NCI-H1417 (cell line): ENCODE measurements around the gene KPTN.

Source experiments
- DNase-seq, 3 experiments: peaks; one replicate each; lab custom pipeline; 2025; lab: John Stamatoyannopoulos, UW

Gene KPTN

DNA sequence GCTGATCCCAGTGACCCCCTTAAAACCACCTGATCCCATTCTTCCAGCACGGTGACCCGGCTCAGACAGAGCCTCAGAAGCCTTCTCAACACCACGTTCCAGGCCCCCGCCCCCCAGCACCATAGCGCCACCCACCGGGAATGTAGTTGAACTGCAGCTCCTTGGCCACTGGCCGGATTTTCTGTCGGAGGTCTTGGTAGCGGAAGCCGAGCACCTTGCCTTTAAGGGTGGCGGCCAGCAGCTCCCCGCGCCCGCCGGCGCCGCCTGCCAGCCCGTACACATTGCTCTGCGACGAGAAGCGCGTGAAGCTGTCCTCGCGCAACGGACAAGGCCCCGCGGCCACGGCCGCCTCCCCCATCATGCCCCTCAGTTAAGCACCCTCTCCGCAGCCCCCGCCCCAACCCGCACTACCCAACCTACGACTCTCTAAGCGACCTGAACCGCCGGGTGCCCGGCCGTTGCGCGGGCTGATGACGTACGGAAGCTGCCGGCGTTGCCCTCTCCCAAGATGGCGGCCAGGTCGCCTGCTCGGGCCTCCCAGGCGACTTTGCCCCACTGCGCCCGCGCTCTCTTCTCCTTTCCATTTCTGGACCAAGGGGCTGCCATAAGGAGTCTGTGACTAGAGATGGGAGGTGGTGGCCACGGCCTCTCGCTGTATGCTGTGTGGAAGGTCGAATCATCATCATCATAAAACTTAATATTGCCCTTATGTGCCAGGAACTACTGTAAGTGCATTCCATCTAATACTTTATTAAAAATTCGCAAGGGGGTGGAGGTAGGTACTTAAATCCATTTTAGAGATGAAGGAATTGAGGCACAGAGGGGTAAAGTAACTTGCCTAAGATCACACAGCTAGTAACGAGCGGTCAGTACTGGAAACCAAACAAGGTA lies at the start of gene KPTN:
TSS of gene KPTN (minus strand) at position 420 of the 891 bp plus-strand sequence. CDS start at position 361, 59 bp downstream.
- DNase-seq: peak; percentile 92 to 94 (median 94)

DNA sequence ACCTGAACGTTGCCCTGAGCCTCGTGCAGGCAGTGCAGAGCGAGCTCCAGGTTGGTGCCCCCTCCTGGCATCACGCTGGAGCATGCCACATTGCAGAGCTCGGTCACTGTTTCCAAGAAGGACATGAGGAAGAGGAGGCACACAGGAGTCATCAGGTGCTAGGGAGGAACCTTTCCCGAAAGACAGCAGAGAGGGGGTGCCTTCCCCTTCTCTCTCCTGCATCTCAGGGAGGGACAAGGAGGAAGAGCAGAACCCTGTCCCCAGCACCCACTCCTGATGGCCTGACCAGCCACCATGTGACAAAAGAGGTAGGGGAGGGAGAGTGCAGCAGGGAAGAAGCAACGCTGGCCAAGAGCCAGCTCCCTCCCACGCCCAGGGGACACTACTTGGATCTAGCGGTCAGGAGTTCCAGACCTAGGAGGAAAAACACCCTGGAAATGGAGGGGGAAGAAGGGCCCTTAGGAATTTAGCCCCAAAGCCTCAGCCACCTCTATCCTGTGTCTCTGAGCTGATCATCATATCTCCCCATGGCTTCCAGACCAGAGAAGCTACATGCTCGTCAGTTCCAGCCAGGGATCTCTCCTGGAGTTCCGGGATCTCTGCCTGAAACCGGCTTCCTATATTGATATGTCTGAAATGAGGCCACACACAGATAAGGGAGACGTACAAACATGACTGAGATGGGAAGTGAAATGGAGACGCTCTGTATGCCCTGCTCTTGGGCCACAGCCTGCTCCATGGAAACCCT lies 47.8 kb upstream of the KPTN start:
- DNase-seq: no peak

DNA sequence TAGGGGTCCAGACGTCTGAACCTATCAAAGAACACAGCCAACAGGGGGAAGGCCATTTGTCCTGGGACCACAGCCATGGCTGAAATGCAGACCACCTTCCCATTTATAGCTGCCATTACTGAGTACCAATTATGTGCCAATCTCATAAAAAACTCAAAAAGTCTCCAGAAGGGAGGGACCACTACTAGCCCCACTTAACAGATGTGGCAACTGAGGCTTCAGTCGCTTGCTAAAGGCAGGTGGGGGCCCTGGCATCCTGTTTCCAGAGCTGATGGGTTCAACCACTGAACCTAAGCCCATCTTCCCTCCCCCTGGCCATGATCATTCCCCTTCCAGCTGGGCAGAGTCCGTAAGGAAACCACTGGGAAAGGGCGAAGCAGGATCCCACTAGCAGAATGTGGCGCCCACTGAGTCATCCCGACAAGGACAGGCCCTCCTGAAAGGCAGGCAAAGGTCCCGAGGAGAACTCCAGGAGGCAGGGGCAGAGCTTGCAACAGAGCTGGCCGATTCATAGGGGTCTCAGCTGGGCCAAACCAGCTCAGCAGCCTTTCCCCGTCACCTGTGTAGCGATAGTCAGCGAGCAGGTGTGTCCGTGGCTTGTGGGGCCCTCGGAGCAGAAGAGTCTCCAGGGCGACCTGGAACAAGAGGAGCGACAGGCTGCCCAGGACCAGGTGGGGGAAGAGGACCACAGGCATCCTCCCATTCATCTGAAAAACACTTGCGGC lies 45.2 kb upstream of the KPTN start:
- DNase-seq: no peak

DNA sequence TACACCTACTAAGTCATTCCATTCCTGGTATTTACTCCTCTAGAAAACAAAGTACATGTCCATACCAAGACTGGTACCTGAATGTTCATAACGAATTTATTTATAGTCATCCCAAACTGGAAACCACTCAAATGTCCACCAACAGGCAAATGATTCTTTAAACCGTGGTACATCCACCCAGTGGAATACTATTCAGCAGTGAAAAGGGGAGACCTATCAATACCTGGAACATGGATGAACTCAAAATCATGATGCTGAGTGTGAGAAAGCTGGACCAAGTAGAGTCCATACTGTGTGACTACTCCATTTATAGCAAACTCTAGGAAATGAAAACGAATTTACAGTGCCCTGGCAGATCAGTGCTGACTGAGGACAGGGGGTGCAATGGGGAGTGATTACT lies 42.8 kb upstream of the KPTN start:
- DNase-seq: no peak

DNA sequence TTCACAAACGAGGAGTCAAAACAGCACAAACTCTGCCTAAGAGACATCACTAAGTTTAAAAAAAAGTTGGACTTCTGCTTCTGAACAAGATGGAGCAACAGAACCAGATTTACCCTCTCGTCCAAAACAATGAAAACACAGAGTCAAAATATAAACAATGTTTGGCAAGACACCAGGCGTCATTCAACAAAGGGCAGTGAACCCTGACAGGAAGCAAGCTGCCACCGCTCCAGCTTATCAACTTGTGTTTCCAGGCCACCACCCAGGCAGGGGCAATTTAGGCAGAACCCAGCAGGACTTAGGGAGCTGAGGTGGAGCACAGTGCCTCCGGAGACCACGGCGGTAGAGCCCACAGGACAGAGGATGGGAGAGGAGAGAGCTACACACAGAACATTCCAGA lies 39.5 kb upstream of the KPTN start:
- peak in 1 of 3 experiments; percentile 5 for DNase-seq

DNA sequence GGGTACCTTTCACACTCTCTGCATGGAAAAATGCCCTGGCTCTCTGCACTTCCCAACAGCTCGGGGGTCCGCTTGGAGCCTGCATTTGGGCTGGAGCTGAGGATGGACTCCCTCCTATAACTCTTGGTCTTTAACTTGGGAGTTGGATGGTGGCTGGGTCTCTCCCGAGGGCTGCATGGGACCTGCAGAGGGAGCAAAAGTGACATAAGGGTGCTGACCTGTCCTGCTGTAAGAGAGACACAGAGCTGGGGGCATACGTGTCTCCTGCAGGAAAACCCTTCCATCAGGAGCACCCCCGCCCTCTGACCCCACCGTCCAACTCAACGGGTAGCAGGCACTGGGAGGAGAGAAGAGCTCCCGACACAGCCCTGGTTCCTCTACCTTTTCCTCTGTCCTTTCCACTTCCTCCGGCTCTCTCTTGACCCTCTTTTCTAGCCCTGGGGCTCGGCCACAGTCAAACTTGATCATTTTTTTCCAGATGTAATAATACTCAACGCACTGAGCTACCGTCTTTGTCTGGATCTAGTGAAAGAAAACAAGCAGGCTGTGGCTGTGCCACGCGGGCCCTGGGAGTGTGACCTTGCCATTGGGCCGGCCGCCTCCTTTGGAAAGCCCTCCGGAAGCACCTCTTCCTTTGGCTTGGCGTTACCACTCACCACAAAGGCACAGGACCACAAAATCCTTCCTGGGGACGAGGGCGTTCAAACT lies 37.6 kb upstream of the KPTN start:
- DNase-seq: no peak

DNA sequence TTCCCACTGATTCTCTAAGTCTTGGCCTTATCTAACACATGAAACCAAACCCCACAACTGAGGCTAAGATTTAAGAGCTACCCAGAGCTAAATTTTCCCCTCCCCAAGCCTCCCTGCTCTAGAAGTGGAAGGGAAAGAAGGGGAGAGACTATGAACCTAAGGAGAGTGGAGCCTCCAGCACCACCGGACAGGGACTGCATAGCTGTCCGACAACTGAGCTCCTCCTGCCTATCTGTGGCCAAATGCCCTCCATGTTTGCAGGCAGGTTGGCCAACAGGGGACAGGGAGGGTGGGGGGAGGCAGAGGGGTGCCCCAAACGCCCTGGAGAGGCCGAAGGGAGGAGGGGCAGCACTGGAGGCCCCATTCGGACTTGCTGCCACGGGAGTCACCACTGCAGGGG lies 36.8 kb upstream of the KPTN start:
- DNase-seq: no peak

DNA sequence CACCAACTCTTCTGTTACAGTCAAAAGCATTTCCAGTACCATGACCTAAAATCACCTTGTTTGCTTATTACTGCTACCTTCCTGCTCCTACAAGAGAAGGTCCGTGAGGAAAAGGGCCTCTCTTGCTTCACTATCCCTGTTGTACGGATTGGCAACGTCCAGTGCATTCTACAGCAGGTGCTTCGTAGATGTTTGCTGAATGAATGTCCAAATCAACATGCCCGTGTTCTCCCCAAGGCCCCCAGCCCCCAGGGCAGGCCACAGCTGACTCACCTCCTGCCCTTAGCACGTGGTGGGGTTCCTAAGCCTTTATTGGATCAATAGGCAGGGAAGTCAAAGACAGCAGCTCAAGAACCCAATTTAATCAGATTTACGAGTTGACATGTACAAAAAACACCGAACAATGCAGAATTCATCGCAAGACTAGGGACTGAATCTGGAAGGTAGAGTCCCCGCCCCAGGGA lies 36.4 kb upstream of the KPTN start:
- no peak for DNase-seq

DNA sequence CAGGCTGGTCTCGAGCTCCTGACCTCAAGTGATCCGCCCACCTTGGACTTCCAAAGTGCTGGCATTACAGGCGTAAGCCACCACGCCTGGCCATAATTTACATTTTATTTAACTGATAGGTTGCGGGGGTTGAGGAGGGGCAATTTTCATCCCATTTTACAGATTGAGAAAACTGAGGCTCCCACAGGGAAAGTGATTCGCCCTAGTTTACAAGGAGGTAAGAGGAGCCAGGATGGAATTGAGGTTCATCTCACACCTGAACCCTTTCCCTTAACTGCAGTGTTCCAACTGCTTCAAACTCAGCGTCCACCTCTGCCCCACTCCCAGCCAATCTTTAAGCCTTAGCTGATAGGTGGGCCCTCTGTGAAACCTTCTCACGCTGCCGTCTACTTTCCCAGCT lies 34.8 kb upstream of the KPTN start:
- DNase-seq: no peak

DNA sequence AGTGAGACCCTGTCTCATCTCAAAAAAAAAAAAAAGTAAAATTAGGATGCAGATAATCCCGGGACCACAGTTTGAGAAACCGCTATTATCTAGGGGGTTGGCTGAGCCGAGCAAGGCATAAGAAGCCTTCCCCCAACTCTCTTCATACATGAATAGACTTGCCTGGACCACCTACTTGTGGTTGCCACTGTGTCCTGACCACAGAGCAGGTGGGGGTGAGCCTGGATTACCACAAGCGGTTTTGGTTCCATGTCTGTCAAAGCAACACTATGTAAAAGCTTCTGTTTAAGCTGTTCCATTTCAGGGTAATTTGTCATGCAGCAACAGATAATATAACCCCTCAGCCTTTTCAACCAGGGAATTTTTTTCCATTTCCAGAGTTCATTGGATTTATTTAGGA lies 34.1 kb upstream of the KPTN start:
- DNase-seq: no peak

DNA sequence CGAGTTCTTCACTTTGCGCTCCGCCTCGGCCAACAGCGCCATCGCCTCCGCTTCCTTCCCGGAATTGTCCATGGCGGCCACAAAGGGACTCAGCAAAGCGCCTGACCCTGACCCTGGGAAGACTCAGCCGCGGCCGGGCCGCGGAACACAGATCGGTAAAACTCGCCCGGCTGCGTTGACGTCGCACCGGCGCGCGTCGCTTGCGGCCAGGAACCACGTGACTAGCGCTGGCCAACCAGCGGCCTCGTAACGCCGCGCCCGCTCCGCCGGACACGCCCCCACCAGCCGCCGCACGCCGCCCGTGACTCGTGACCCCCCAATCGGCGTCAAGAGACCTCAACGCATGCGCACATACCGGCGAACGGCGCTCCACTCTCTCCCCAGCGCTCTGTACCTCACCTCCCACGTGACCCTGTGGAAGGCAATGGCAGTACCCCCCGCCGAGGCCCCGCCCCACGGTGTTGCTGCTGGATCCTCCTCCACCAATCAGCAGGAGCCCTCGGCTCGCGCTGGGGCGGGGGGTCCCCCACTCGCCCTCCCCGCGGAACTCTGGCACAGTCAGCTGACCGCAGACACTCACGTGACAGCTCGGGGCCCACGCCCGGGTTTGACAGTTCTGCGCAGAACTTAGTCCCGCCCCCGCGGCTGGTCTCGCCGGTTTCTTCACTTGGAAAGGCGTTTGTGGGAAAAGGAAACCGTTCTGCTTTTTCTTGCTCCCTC lies 31.0 kb upstream of the KPTN start, which contains the start of gene NAPA:
TSS of gene NAPA (minus strand) at position 195 of the 720 bp plus-strand sequence. CDS start at position 72, 123 bp downstream.
- DNase-seq: peak; percentile 99 to 100 (median 100)

DNA sequence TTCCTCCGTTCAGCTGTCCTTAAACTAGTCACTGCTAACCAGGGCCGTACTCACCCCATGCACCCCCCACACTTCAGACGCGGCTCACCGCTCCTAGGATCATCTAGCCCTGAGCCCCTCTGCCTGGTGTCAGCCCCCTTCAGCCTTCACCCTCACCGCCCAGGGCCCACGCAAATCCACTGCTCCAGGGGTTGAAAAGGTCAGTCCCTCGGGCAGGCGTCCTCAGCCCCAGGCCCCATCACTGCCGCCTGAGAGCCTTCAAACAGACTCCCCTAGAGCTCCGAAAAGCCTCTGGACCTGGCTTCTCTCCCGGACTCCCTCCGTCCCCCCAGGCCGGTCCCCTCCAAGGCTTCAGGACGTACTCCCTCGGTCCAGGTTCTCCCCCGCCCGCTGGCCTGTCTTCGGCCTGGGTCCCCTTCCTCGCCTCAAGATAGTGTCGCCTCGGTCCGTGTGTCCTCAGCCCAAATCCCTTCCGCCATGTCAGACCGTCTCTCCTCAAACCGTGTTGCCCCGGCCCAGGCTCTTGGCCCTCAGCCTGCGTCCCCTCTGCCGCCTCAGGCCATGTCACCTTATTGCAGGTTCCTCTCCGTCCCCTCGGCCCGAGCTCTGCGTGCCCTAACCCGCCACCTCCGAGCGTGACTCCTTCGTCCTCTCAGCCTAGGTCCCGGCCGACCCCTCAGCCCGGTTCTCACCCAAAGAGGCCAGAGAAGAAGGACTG lies 30.3 kb upstream of the KPTN start:
- peak in 1 of 3 experiments; percentile 16 for DNase-seq

DNA sequence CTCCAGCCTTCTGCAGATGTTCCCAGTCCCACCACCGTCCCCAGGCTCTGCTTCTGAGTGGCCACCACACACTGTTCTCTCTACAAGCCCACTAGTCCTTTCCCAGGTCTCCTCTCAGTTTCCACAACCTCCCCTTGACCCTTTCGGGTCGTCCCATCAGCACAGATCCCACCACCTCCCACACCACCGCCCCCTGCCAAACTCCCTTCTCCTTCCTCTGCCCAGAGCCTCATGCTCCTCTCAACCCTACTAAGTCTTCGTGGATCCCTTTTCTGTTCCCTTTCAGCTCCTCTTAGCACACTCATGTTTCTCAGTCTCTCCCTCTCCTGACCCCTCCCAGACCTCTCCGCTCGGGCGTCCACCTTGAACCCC lies 28.9 kb upstream of the KPTN start:
- no peak for DNase-seq

DNA sequence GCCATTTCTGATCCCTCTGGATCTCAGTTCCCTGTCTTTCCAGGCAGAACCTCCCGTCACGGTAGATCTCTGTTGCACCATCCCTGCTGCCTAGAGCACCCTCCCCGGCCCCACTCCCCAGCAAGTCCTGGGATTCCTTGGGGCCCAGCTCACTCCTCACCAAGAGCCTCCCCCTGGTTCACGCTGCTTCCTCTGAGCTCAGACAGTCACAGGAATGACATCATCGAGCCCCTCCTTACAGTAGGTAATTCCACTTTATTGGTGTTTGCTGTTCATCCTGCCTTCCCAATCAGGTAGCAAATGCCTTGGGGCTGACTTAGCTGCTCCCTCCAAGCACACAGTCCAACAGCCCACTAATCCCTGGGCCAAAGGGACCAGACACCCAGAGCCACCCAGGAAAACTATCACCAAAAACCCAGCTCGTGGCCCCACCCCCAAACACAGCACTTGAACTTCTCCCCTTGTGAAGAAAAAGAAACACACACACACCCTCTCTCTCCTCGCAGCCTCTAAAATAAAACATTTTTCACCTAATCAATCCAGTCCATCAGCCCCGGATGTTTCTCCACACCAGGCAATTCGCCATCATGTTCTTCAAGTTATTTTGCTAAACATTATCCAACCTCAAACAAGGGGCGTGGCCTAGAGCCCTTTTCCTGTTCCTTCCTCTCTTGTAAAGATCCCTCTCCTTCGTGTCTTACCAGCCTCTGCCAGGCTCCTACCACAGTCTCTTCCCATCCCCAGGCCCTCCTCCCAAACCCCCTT lies 28.3 kb upstream of the KPTN start:
- DNase-seq: no peak

DNA sequence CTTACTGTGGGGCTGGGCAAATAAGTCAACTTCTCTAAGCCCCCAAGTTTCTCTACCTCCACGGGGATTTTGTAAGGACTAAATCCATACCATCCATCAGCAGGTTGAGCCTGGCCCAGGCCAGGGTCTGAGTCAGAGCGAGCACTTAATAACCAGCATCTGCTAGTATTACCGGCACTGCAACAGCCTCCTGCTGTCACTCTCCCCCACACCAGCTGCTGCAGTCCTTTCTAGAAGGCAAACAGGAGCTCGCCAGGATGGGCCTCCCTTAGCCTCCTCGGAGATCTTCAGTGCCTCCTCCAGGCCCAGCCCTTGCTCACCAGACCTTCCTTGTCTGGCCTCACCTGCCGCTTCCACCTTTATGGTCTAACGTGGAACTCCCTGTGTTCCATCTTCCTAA lies 27.7 kb upstream of the KPTN start:
- no peak for DNase-seq

DNA sequence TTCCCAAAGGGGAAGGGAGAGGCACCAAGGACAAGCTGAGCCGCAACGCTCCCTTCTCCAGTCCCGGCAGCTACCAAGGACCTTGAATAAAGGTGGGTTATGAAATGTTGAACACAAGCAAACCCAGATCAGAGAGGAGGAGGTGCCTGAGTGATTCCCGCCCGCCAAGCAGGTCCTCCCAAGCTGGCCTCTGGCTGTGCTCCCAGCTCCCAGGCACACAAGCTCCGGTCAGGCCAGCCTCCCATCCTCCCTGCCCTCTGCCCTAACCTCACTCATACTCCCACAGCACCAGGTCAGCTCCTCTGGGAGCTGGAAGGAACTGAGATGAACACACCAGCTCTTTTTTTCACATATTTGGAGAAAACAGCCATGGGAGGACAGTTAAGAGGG lies 27.1 kb upstream of the KPTN start:
- no peak for DNase-seq

DNA sequence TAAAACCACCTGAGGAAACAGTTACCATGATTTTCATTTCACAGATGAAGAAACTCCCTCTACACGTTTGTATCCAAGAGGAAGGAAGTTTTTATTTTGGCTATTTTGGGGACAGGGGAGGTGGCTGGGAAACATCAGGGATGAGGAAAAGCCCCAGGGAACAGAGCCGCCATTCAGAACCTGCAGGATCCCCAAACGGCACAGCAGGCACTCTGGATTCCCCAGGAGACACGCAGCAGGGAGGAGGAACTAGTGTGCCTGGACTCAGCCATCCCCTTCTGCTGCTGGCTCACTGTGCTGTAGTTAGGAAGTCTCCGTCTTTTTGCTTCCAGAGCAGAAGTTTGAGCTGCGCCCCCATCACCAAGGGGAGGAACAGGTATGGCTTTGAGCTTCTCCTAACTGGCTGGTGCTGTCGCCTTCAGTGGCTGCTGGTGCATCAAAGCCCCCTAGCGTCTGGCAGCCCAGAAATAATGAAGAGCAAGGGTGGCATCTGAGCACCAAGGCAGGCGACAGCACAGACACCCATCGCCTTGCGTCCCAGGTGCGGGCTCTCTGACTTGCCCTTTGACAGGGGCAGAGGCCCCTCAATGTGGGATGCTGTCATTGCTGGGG lies 26.6 kb upstream of the KPTN start:
- DNase-seq: no peak

DNA sequence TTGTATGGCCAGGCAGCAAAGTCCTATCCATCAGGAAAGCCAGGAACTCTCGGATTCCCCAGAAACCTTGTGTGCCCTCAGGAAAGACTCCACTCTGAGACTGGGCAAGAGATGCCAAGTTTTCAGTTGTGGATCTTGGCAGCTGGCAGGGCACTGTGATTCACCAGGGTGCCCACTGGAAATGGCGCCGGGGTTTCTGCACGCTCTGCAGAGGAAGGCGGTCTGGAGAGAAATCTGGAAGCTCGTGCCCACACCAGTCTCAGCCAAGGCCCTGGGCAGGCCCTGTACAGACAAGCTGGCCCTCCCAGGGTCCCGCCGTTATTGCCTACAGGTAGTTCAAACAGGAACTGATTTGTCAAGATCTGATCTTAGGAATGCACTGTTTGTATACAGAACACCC lies 26.0 kb upstream of the KPTN start:
- no peak for DNase-seq

DNA sequence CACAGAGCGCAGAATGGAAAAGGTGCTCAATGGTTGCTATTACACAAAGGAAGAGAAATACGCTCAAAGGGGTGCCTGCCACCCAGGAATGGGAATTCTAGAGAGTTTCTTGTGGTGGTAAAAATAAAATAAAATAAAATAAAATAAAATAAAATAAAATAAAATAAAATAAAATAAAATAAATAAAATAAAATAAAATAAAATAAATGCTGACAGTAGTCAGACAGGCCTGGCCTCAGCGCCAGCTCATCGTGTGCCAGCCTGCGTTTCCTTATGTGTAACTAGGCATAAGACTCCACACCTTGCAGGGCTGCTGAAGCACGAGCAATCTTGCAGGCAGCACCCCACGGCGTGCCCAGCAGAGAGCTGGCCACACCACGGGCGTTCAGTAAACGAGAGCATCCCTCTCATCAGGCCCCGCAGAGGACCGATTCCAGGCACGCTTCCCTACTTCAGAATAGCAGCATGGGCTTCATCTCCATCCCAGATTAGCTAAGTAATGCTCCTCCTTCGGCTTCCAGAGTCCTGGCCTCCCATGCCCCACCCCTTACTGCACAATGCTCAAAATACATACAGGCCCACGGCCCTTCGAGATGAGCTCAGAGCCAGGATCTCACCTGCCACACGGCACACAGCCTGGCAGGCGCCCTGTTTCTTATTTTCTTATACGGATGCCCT lies 25.3 kb upstream of the KPTN start:
- no peak for DNase-seq
